ENCODE data around the gene FAM76B.

DNA sequence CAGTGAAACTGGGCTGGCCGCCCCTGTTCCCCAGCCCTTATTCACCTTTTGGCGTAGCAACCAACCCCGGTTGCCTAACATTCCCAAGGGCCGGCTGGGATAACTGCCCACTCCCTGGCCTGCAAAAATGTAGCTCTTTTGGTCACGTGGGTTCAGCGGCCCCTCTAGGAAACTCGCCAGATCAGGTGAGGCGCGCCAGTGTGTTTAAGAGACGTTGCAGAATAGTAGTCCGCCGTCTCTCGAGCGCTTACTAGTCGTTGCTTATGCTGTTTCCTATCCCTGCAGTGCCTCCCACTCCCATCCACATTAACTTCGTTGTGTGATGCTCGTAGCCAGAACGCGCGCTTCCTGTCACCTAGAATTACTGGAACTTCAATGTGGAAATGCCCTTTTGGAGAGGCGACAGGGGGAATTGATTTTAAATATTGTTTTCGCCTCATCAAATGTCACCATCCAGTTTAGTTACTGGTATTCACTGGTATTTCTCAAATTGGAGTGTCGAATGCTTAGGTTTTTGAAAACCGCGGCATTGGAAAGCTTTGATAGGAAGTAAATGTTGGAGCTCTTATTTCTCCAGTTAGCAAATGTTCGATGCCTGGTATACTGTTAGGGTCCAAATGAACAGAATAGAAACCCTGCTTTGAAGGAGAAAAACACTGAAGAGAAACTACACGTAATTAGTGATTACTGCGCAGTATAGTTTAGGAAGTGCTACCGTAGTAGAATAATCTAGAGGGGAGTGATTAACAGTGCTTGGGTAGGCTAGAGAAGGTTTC lies 1.5 kb upstream of the FAM76B start:
- TF ChIP-seq, protein P1, sequence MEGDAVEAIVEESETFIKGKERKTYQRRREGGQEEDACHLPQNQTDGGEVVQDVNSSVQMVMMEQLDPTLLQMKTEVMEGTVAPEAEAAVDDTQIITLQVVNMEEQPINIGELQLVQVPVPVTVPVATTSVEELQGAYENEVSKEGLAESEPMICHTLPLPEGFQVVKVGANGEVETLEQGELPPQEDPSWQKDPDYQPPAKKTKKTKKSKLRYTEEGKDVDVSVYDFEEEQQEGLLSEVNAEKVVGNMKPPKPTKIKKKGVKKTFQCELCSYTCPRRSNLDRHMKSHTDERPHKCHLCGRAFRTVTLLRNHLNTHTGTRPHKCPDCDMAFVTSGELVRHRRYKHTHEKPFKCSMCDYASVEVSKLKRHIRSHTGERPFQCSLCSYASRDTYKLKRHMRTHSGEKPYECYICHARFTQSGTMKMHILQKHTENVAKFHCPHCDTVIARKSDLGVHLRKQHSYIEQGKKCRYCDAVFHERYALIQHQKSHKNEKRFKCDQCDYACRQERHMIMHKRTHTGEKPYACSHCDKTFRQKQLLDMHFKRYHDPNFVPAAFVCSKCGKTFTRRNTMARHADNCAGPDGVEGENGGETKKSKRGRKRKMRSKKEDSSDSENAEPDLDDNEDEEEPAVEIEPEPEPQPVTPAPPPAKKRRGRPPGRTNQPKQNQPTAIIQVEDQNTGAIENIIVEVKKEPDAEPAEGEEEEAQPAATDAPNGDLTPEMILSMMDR (conservative IDR thresholded peaks at IDR 0.05) = no peak
- no peak for TF ChIP-seq EZH2 (IDR thresholded peaks at IDR 0.05; ENCODE audit: low read depth)

Data from PC-9 (cell line).